Lung (tissue), 12 donors: Measurements from ENCODE around the gene SUN1. TPM values are rescaled to one million over a fixed set of nuclear protein-coding genes. Genes with fewer than 3 reads are reported as not detected.

Source experiments
- ATAC-seq: fragments of 200-7000 bp; cut with Tn5 transposase; one replicate; pipeline ENCODE4 v1.9.1; 2020; ENCODE audit warnings: moderate number of reproducible peaks; ENCODE audit not compliant: insufficient read depth, low FRiP score
- DNase-seq, 3 donors: peaks; one replicate each; pipeline ENCODE4 v3.0.0-alpha.2; 2013 to 2017
- H3K27ac ChIP-seq, 2 donors: one replicate each; pipeline ENCODE4 v1.5.1; 2013; ENCODE audit warnings: mild to moderate bottlenecking in 2 of 2, moderate library complexity in 2 of 2, control low read depth in 1 of 2, inconsistent platforms in 1 of 2, low read depth in 1 of 2, low read length in 1 of 2
- H3K27me3 ChIP-seq, 3 donors: one replicate each; pipeline ENCODE4 v1.5.1; 2013; ENCODE audit warnings: low read length in 2 of 3; ENCODE audit not compliant: control insufficient read depth in 3 of 3, insufficient read depth in 3 of 3
- H3K36me3 ChIP-seq, 4 donors: one replicate each; pipeline ENCODE4 v1.5.1; 2013; ENCODE audit warnings: low read length in 4 of 4, mild to moderate bottlenecking in 1 of 4, moderate library complexity in 1 of 4; ENCODE audit not compliant: control insufficient read depth in 4 of 4, insufficient read depth in 4 of 4
- H3K4me1 ChIP-seq, 5 donors: one replicate each; pipeline ENCODE4 v1.5.1; 2013; ENCODE audit warnings: low read length in 5 of 5, mild to moderate bottlenecking in 2 of 5, moderate library complexity in 1 of 5; ENCODE audit not compliant: control insufficient read depth in 5 of 5, insufficient read depth in 5 of 5
- H3K4me3 ChIP-seq: one replicate; pipeline ENCODE4 v1.5.1; 2013; ENCODE audit warnings: mild to moderate bottlenecking, control low read depth, moderate library complexity
- H3K9ac ChIP-seq, 2 donors: one replicate each; pipeline ENCODE4 v1.5.1; 2013; ENCODE audit warnings: low read length in 2 of 2, control low read depth in 1 of 2; ENCODE audit not compliant: insufficient read depth in 1 of 2
- H3K9me3 ChIP-seq, 4 donors: one replicate each; pipeline ENCODE4 v1.5.1; 2013; ENCODE audit warnings: low read length in 3 of 4, mild to moderate bottlenecking in 1 of 4, moderate library complexity in 1 of 4; ENCODE audit not compliant: control insufficient read depth in 4 of 4, insufficient read depth in 3 of 4
- WGBS, 2 donors: extraction: QIAGEN DNeasy Blood & Tissue Kit; methylation state at CpG; one replicate each; pipeline ENCODE4 v1.1.7; 2013; 5-methylcytosine and 5-hydroxymethylcytosine counted together
- polyA plus RNA-seq, 2 donors: library from polyadenylated mRNA; stranded (reverse); fragments of 200-250 nt; gene quantifications; one replicate each; pipeline ENCODE4 v1.2.1, GENCODE V29; 2013
- total RNA-seq, 2 donors: library from RNA; depleted of rRNA in 1 of 2; stranded (reverse); fragments of >200 nt in 1 of 2; gene quantifications; one replicate each; pipeline ENCODE4 v1.2.1, GENCODE V29; 2014 to 2021
- TF ChIP-seq, protein P1 (sequence below): IDR thresholded peaks from 2 replicates; pipeline ENCODE4 v1.5.1; 2012; ENCODE audit warnings: mild to moderate bottlenecking; ENCODE audit errors: control extremely low read depth, extremely low read depth
- donor health status: control.
- donor health status: control.
- donor health status: Bipolar disorder and iron deficiency.
- donor health status: healthy.
- donor health status: DM: yes; HTN: yes; CAD: no.

Gene SUN1
- total and polyA plus RNA-seq, 4 donors: 69.6 to 349 (median 104) TPM

DNA sequence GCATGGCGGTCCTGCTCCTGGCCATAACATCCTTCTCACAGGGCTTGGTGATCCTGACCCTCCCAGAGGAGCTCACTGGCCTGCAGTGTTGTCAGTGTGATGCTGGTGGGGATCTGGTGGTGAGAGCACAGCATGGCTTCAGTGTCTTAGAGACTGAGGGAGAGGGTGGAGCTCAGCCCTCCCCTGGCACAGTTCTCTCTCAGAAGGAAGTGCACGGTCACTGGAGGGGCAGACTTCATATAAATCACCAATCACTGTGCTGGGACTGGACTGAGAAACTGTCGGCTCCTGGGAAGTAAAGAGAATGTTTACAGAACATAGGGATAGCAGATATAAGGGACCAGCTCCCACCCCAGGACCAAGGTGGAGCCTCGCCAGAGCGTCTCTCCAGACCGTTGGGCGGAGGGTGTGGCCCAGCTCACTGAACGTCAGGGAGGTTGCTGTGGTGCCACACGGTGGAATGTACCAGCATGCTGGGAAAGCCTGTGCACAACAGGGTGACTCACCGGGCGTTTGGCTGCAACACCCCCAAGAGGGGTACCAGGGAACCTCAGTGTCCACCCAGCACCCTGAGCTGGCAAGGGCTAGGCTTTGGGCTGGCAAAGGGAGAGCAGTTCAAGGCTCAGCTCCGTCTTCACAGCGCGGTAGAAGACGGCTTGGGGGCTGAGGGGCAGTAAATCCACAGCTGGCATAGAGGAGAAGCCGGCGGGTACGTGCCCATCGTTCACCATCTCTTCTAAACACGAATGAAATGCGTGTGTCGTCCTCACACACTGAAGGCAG lies 35.3 kb downstream of the SUN1 start:
- no peak overlapping the region for H3K4me3 ChIP-seq
- H3K9ac ChIP-seq: peak overlapping the region; percentile 11 to 59
- ATAC-seq (peak; percentile 35), DNase-seq (peak; percentile 66 to 78 (median 69))
- H3K4me1 ChIP-seq: peaks cover 0 to 13% (median 11%) of the 10 kb centered on the region in 5 donors
- no peaks in the 10 kb centered on the region for H3K9me3 ChIP-seq
- no peaks in the 10 kb centered on the region for H3K27me3 ChIP-seq
- WGBS, 2 donors: 69 to 87% methylated on average over 22 of the region's 22 CpGs
- TF ChIP-seq, protein P1, sequence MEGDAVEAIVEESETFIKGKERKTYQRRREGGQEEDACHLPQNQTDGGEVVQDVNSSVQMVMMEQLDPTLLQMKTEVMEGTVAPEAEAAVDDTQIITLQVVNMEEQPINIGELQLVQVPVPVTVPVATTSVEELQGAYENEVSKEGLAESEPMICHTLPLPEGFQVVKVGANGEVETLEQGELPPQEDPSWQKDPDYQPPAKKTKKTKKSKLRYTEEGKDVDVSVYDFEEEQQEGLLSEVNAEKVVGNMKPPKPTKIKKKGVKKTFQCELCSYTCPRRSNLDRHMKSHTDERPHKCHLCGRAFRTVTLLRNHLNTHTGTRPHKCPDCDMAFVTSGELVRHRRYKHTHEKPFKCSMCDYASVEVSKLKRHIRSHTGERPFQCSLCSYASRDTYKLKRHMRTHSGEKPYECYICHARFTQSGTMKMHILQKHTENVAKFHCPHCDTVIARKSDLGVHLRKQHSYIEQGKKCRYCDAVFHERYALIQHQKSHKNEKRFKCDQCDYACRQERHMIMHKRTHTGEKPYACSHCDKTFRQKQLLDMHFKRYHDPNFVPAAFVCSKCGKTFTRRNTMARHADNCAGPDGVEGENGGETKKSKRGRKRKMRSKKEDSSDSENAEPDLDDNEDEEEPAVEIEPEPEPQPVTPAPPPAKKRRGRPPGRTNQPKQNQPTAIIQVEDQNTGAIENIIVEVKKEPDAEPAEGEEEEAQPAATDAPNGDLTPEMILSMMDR: no peak
- peaks cover 10 to 40% (median 37%) of the 10 kb centered on the region in 4 donors for H3K36me3 ChIP-seq
- H3K27ac ChIP-seq: peak overlapping the region; percentile 73 to 83

DNA sequence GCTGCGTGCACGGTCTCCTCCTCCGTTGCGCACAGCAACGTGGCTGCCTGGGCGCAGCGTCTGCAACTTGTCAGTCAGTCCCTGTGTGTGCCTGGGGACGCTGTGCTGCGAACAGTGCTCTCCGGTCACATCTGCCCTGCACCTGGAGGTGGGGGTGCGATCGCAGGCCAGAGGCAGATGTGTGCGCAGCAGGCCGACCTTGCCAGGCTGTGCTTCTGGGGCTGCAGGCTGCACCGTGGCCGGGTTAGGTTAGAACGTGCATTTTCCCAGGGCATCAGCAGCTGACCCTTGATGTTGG lies 35.9 kb downstream of the SUN1 start:
- Histone ChIP-seq H3K4me1 (peaks cover 0 to 15% (median 12%) of the 10 kb centered on the region in 5 donors), H3K27ac (peak overlapping the region; percentile 73 to 83), H3K9me3 (no peaks in the 10 kb centered on the region), H3K27me3 (no peaks in the 10 kb centered on the region), H3K4me3 (no peak overlapping the region), H3K9ac (no peak overlapping the region), H3K36me3 (peaks cover 9 to 41% (median 38%) of the 10 kb centered on the region in 4 donors)
- no peak for DNase-seq
- ATAC-seq: no peak
- WGBS, 2 donors: 95% methylated on average over 17 of the region's 17 CpGs
- TF ChIP-seq, protein P1: no peak

DNA sequence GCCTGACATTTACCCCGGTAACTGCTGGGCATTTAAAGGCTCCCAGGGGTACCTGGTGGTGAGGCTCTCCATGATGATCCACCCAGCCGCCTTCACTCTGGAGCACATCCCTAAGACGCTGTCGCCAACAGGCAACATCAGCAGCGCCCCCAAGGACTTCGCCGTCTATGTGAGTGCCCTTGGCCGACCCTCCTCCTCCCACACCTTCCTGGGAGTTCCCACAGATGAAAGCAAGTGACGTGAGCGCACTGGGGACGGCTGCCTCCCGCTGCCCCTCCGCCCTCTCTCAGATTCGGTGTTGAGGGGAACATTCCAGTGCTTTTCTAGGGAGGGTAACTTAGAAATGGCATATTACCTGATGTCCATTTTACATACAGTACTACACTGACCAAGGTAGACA lies 37.1 kb downstream of the SUN1 start:
- Histone ChIP-seq H3K27ac (peak overlapping the region in 1 of 2 donors; percentile 49), H3K9me3 (no peaks in the 10 kb centered on the region), H3K36me3 (peaks cover 9 to 39% (median 35%) of the 10 kb centered on the region in 4 donors), H3K4me3 (no peak overlapping the region), H3K27me3 (no peaks in the 10 kb centered on the region), H3K4me1 (peaks cover 4 to 20% (median 17%) of the 10 kb centered on the region in 5 donors), H3K9ac (no peak overlapping the region)
- TF ChIP-seq, protein P1: no peak
- 85 to 92% methylated on average over 14 of the region's 14 CpGs for WGBS, 2 donors
- ATAC-seq (no peak), DNase-seq (no peak)
